ENCODE results near the gene SYT10. TPM values are rescaled to one million over a fixed set of nuclear protein-coding genes. Genes with fewer than 3 reads are reported as not detected.
"Not testable (repeated sequence)": the region's sequence is repeated elsewhere in the genome, so short reads cannot be mapped to it uniquely, and the experiment has no call there.

Gene SYT10
- total RNA-seq, 4 donors from 2014 or later = 0.16 to 1.9 (median 0.65) TPM

DNA sequence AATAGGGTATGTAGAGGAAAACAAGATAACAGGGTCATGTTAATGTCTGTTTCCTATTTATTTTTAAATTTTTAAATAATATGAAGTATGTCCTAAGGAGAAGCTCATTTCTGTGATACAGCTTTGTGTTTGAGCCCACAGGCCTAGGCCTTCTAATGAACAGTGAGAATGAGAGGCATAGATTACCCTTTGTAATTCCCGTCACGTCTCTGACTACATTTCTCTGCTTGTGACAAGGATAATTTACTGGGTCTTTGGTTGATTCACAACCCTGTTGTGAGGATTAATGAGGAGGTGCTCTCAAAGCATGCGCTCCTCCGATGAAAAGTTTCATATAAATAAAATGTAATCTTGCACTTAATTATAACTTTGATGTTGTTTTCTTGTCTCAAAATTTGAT, 56.1 kb downstream of the SYT10 start:
- Histone ChIP-seq H3K36me3 (no peaks in the 10 kb centered on the region), H3K27ac (no peak overlapping the region), H3K9me3 (no peaks in the 10 kb centered on the region), H3K27me3 (no peaks in the 10 kb centered on the region), H3K4me1 (no peaks in the 10 kb centered on the region), H3K4me3 (no peak overlapping the region)
- 39 to 75% methylated on average over 2 to 4 of the region's 4 CpGs for WGBS, 2 donors (ENCODE audit: low coverage in 1 of 2)
- no peak for TF ChIP-seq POLR2AphosphoS5 (IDR thresholded peaks at IDR 0.05)
- TF ChIP-seq, protein P1, sequence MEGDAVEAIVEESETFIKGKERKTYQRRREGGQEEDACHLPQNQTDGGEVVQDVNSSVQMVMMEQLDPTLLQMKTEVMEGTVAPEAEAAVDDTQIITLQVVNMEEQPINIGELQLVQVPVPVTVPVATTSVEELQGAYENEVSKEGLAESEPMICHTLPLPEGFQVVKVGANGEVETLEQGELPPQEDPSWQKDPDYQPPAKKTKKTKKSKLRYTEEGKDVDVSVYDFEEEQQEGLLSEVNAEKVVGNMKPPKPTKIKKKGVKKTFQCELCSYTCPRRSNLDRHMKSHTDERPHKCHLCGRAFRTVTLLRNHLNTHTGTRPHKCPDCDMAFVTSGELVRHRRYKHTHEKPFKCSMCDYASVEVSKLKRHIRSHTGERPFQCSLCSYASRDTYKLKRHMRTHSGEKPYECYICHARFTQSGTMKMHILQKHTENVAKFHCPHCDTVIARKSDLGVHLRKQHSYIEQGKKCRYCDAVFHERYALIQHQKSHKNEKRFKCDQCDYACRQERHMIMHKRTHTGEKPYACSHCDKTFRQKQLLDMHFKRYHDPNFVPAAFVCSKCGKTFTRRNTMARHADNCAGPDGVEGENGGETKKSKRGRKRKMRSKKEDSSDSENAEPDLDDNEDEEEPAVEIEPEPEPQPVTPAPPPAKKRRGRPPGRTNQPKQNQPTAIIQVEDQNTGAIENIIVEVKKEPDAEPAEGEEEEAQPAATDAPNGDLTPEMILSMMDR (IDR thresholded peaks at IDR 0.05) = no peak
- no peak for TF ChIP-seq POLR2A (IDR thresholded peaks at IDR 0.05)
- TF ChIP-seq EP300 (IDR thresholded peaks at IDR 0.05) = no peak
- ATAC-seq = no peak

DNA sequence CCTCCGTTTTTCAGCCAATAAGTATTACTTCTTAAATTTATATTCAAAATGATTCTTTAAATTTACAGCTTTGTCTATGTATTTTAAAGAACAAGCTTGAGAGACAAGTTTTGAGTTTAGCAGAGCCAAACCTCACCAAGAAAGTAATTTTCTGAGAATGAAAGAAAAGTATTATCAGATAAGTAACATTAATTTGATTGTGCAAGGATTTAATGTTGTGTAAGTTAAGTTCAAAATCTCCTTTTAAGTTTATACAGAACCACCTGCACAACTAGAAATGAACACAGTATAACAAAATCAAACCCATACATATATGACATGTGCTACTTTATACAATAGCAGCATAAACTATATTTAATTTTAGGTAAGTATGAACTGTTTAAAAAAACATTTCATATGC, 63.5 kb downstream of the SYT10 start:
- TF ChIP-seq EP300 (IDR thresholded peaks at IDR 0.05) (no peak), POLR2AphosphoS5 (IDR thresholded peaks at IDR 0.05) (no peak), POLR2A (IDR thresholded peaks at IDR 0.05) (no peak)
- TF ChIP-seq, protein P1 (IDR thresholded peaks at IDR 0.05) = no peak
- H3K27me3 ChIP-seq = no peaks in the 10 kb centered on the region
- 63 to 67% methylated on average over 1 of the region's 1 CpG for WGBS, 2 donors (ENCODE audit: low coverage in 1 of 2)

DNA sequence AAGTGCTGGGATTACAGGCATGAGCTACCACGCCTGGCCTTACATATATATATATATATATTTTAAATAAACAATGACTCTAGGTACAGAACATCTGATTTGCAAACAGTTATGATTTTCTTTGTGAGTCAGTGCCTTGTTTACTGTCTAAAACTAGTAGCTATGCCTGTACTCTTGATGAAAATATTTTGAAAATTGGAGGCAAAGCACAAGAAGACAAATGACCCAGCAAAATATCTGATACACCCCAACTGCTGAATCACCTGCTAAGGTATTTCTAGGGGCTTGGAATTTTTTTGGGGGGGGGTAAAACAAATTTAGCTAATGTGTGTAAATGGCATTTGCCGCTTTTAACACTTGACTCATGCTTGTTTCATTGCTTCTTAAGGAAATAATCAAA, 69.3 kb downstream of the SYT10 start:
- ATAC-seq = no peak
- 28 to 55% methylated on average over 2 of the region's 2 CpGs for WGBS, 2 donors (ENCODE audit: low coverage in 1 of 2)
- no peaks in the 10 kb centered on the region for H3K36me3 ChIP-seq
- TF ChIP-seq, protein P1 (IDR thresholded peaks at IDR 0.05) = no peak
- TF ChIP-seq EP300 (IDR thresholded peaks at IDR 0.05) (no peak), POLR2A (IDR thresholded peaks at IDR 0.05) (no peak)
- no peaks in the 10 kb centered on the region for H3K27me3 ChIP-seq
- H3K4me1 ChIP-seq = no peaks in the 10 kb centered on the region
- no peak overlapping the region for H3K27ac ChIP-seq
- H3K4me3 ChIP-seq = no peak overlapping the region
- H3K9me3 ChIP-seq = no peaks in the 10 kb centered on the region

More for the DNA sequence above, 63.5 kb downstream of the SYT10 start:
- no peak overlapping the region for H3K27ac ChIP-seq
- H3K4me3 ChIP-seq = no peak overlapping the region
- H3K4me1 ChIP-seq = no peaks in the 10 kb centered on the region
- H3K36me3 ChIP-seq = no peaks in the 10 kb centered on the region
- no peaks in the 10 kb centered on the region for H3K9me3 ChIP-seq
- no peak for ATAC-seq

DNA sequence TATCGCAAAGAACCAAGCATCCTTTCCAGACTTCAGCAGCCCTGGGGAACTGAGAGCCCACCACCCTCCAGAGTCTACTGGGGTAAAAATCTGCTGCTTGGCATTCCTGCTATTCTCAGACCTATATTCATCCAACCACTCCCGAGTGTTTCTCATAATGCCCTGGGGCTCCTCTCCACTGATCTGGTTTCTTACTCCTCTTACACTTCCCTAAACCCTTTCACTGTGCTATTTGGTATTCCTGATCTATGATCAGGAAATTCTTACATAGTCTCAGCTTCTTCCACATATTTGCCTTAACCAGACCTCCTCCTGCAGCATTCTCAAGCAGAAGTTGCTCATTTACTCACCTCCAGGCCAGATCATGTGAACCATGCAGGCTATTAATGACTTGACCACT, 82.4 kb downstream of the SYT10 start:
- Histone ChIP-seq H3K4me3 (no peak overlapping the region), H3K4me1 (no peaks in the 10 kb centered on the region), H3K9me3 (no peaks in the 10 kb centered on the region), H3K36me3 (no peaks in the 10 kb centered on the region), H3K27me3 (no peaks in the 10 kb centered on the region), H3K27ac (no peak overlapping the region)
- ATAC-seq = no peak
- no peak for TF ChIP-seq POLR2AphosphoS5 (IDR thresholded peaks at IDR 0.05)
- TF ChIP-seq, protein P1 (IDR thresholded peaks at IDR 0.05) = no peak
- no peak for TF ChIP-seq EP300 (IDR thresholded peaks at IDR 0.05)
- TF ChIP-seq POLR2A (IDR thresholded peaks at IDR 0.05) = no peak
- WGBS, 2 donors (ENCODE audit: low coverage in 1 of 2) = 80 to 93% methylated on average over 2 of the region's 2 CpGs

DNA sequence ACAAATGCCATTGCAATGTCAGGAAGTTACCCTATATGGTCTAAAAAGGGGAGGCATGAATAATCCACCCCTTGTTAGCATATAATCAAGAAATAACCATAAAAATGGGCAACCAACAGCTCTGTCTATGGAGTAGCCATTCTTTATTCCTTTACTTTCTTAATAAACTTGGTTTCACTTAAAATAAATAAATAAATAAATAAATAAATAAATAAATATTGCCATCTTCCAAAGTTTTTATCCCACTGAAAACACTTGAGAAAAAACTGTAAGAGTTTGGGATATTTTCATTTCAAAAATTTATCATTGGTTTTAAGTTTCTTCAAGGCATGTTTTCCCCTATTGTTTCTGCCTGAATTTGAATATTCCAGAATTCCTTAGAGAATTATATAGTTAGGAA, 89.8 kb downstream of the SYT10 start:
- H3K27ac ChIP-seq = no peak overlapping the region
- H3K36me3 ChIP-seq = no peaks in the 10 kb centered on the region
- no peaks in the 10 kb centered on the region for H3K9me3 ChIP-seq
- ATAC-seq = no peak
- H3K4me1 ChIP-seq = no peaks in the 10 kb centered on the region
- TF ChIP-seq, protein P1 (IDR thresholded peaks at IDR 0.05) = no peak
- TF ChIP-seq EP300 (IDR thresholded peaks at IDR 0.05) (no peak), POLR2A (IDR thresholded peaks at IDR 0.05) (no peak), POLR2AphosphoS5 (IDR thresholded peaks at IDR 0.05) (no peak)
- no peak overlapping the region for H3K4me3 ChIP-seq
- no peaks in the 10 kb centered on the region for H3K27me3 ChIP-seq

DNA sequence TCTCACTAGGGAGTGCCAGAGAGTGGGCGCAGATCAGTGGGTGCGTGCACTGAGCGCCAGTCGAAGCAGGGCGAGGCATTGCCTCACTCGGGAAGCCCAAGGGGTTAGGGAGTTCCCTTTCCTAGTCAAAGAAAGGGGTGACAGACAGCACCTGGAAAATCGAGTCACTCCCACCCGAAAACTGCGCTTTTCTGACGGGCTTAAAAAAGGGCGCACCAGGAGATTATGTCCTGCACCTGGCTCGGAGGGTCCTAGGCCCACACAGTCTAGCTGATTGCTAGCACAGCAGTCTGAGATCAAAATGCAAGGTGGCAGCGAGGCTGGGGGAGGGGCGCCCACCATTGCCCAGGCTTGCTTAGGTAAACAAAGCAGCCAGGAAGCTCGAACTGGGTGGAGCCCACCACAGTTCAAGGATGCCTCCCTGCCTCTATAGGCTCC, 107.6 kb downstream of the SYT10 start:
- not testable (repeated sequence) for H3K36me3 ChIP-seq, H3K27ac ChIP-seq, H3K4me3 ChIP-seq, ATAC-seq, H3K9me3 ChIP-seq, H3K4me1 ChIP-seq, H3K27me3 ChIP-seq
- 82 to 94% methylated on average over 6 to 7 of the region's 15 CpGs for WGBS, 2 donors (ENCODE audit: low coverage in 1 of 2)

Measured in gastroesophageal sphincter (tissue), 4 donors.